H1 (cell line): ENCODE data around the gene ALOX15B. TPM values are rescaled to one million over a fixed set of nuclear protein-coding genes. Genes with fewer than 3 reads are reported as not detected.

ENCODE experiments used
- EZH2 ChIP-seq: fragments of 200-600 bp; sonication (generic); IDR thresholded peaks from 2 replicates; pipeline ENCODE4 v1.7.1; 2012; ENCODE audit warnings: low read depth, mild to moderate bottlenecking, moderate library complexity, low read length, inconsistent platforms; ENCODE audit not compliant: severe bottlenecking
- polyA plus RNA-seq, 7 experiments: library from polyadenylated mRNA; depleted of rRNA in 3 of 7; stranded (reverse) in 5 of 7; unstranded in 2 of 7; fragments of >200 nt in 5 of 7; fragments of 200-250 nt in 2 of 7; gene quantifications; 1 replicate in 5 of 7; 2 replicates in 1 of 7; 4 replicates in 1 of 7; pipeline versions ENCODE4 v1.2.1 to v1.2.3, GENCODE V29; 2011 to 2013; ENCODE audit warnings: missing spikeins in 2 of 7, mixed read lengths in 2 of 7
- total RNA-seq: library from RNA; stranded (reverse); fragmentation: NEBNext Ultra II Directional; extraction: Animal tissue kit (Norgen Biotek cat#: 25700); gene quantifications from 2 replicates; pipeline ENCODE4 v1.2.1, GENCODE V29; 2021

The ALOX15B gene
- total and polyA plus RNA-seq, 2 of the 8 experiments (the other 6 are each of a cell fraction or from before 2014, with no cell fraction given) = 0.63 to 0.91 TPM

DNA sequence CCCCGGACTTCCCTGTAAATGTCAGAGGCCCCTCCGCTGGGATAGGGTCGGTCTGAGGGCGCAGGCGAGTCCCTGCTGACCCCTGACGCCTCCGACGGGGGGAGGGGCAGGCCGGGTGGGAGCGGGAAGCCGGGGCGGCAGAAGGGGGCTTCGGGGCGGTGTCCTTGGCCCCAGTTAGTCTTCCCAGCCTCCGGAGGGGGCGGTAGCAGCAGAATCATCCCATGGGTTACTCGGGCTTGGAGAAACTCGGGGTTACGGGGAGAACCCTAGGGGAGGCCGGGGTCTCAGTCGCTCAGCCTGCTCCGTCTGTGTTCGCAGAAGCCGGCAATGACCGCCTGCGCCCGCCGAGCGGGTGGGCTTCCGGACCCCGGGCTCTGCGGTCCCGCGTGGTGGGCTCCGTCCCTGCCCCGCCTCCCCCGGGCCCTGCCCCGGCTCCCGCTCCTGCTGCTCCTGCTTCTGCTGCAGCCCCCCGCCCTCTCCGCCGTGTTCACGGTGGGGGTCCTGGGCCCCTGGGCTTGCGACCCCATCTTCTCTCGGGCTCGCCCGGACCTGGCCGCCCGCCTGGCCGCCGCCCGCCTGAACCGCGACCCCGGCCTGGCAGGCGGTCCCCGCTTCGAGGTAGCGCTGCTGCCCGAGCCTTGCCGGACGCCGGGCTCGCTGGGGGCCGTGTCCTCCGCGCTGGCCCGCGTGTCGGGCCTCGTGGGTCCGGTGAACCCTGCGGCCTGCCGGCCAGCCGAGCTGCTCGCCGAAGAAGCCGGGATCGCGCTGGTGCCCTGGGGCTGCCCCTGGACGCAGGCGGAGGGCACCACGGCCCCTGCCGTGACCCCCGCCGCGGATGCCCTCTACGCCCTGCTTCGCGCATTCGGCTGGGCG is 35.9 kb upstream of the ALOX15B start (continued):
- peak; percentile 86 for TF ChIP-seq EZH2
